Fibroblast of the aortic adventitia (primary cell): ENCODE results near the gene EIF4H. TPM values are rescaled to one million over a fixed set of nuclear protein-coding genes. Genes with fewer than 3 reads are reported as not detected.
A peak's percentile ranks its signal among the peaks of the same experiment; 100 is the strongest.
"Not testable (repeated sequence)": the region's sequence is repeated elsewhere in the genome, so short reads cannot be mapped to it uniquely, and the experiment has no call there.

ENCODE experiments used
- DNase-seq: peaks from one replicate; pipeline ENCODE4 v3.0.0-alpha.2; 2010; ENCODE audit warnings: low read depth
- H3K4me3 ChIP-seq: 2 replicates; pipeline ENCODE4 v1.5.1; 2011; ENCODE audit warnings: low read depth, mild to moderate bottlenecking, control low read depth, low read length, moderate library complexity
- CTCF ChIP-seq: IDR thresholded peaks from 2 replicates; pipeline ENCODE4 v1.5.1; 2011; ENCODE audit warnings: mild to moderate bottlenecking, low read length, control low read depth, inconsistent platforms; ENCODE audit not compliant: insufficient read depth
- total RNA-seq: library from RNA; depleted of rRNA; stranded (reverse); fragments of >200 nt; gene quantifications from 2 replicates; pipeline ENCODE4 v1.2.3, GENCODE V29; 2012; ENCODE audit warnings: low replicate concordance

Gene EIF4H
- total RNA-seq, 1 donor = 225 TPM

- DNase-seq = no peak
- no peak for TF ChIP-seq CTCF
- H3K4me3 ChIP-seq = no peak overlapping the region
Measured at GRCh38 chr7:74153736-74154135, 20.4 kb upstream of the EIF4H start.

GRCh38 chr7:74155810-74156395 lies 18.3 kb upstream of the EIF4H start:
- TF ChIP-seq CTCF = no peak
- H3K4me3 ChIP-seq = no peak overlapping the region
- DNase-seq = no peak

- no peak for DNase-seq
- H3K4me3 ChIP-seq = no peak overlapping the region
- no peak for TF ChIP-seq CTCF
Measured at GRCh38 chr7:74157605-74158004, 16.6 kb upstream of the EIF4H start.

GRCh38 chr7:74164985-74165456 lies 9.1 kb upstream of the EIF4H start:
- no peak for DNase-seq
- TF ChIP-seq CTCF = peak; percentile 57
- H3K4me3 ChIP-seq = no peak overlapping the region

GRCh38 chr7:74165867-74166593 lies 8.1 kb upstream of the EIF4H start:
- no peak for DNase-seq
- H3K4me3 ChIP-seq = no peak overlapping the region
- TF ChIP-seq CTCF = no peak

- not testable (repeated sequence) for DNase-seq, H3K4me3 ChIP-seq
Measured at GRCh38 chr7:74167324-74167723, 6.8 kb upstream of the EIF4H start.

- TF ChIP-seq CTCF = no peak
- H3K4me3 ChIP-seq = peak overlapping the region; percentile 75
- DNase-seq = no peak
Measured at GRCh38 chr7:74173074-74173473, 1.1 kb upstream of the EIF4H start.
